SU-DHL-6 (cell line): ENCODE data around the gene ESM1.

Experiments
- EZH2phosphoT487 ChIP-seq: fragments of 200-600 bp; sonication (generic), shearing (Covaris generic); conservative IDR thresholded peaks from 2 replicates; pipeline ENCODE4 v1.6.1; 2018; ENCODE audit warnings: mild to moderate bottlenecking, antibody characterized with exemption, low read length, moderate library complexity, mixed read lengths
- TF ChIP-seq, protein P1 (sequence below): fragments of 200-600 bp; sonication (generic); IDR thresholded peaks from one replicate; pipeline ENCODE4 v1.5.1; 2017; ENCODE audit warnings: antibody characterized with exemption, mild to moderate bottlenecking, low read length, moderate library complexity; ENCODE audit not compliant: insufficient read depth, poor library complexity, severe bottlenecking

DNA sequence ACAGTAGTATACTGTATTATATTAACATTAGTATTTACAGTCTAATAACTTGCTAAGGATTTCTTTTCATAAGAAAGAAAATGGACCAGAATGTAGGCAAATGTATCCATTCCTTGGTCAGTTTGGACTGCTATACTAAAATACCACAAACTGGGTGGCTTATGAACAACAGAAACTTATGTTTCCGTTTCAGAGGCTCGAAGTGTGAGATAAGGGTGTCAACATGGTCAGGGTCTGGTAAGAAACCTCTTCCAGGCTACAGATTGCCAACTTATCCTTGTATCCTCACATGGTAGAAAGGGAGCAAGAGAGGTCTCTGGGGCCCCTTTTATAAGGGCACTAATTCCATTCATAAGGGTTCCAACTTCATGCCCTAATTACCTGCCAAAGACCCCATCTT lies 9.2 kb upstream of the ESM1 start:
- TF ChIP-seq, protein P1, sequence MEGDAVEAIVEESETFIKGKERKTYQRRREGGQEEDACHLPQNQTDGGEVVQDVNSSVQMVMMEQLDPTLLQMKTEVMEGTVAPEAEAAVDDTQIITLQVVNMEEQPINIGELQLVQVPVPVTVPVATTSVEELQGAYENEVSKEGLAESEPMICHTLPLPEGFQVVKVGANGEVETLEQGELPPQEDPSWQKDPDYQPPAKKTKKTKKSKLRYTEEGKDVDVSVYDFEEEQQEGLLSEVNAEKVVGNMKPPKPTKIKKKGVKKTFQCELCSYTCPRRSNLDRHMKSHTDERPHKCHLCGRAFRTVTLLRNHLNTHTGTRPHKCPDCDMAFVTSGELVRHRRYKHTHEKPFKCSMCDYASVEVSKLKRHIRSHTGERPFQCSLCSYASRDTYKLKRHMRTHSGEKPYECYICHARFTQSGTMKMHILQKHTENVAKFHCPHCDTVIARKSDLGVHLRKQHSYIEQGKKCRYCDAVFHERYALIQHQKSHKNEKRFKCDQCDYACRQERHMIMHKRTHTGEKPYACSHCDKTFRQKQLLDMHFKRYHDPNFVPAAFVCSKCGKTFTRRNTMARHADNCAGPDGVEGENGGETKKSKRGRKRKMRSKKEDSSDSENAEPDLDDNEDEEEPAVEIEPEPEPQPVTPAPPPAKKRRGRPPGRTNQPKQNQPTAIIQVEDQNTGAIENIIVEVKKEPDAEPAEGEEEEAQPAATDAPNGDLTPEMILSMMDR = no peak
- no peak for TF ChIP-seq EZH2phosphoT487
